GM23338 (cell line): Measurements from ENCODE around the gene CACNA1D. TPM values are rescaled to one million over a fixed set of nuclear protein-coding genes. Genes with fewer than 3 reads are reported as not detected.

Experiments
- ATAC-seq: fragments of 200-7000 bp; cut with Tn5 transposase; 3 replicates; pipeline ENCODE4 v1.9.1; 2020
- DNase-seq: peaks from one replicate; pipeline ENCODE4 v3.0.0-alpha.2; 2015; ENCODE audit warnings: low spot score
- H2AFZ ChIP-seq: fragments of 200-600 bp; sonication (generic); 2 replicates; pipeline ENCODE4 v1.8.0; 2016; ENCODE audit warnings: antibody characterized with exemption, mild to moderate bottlenecking, moderate library complexity
- H3F3A ChIP-seq: fragments of 200-600 bp; sonication (generic); replicated peaks from 2 replicates; pipeline ENCODE4 v1.8.0; 2017; ENCODE audit warnings: antibody characterized with exemption, mixed run types, low read depth
- H3K27ac ChIP-seq: fragments of 200-600 bp; sonication (generic); 2 replicates; pipeline ENCODE4 v1.6.1; 2016; ENCODE audit warnings: low read depth
- H3K27me3 ChIP-seq: fragments of 200-600 bp; sonication (generic); 2 replicates; pipeline ENCODE4 v1.8.0; 2016; ENCODE audit warnings: mild to moderate bottlenecking, mixed run types, moderate library complexity; ENCODE audit not compliant: insufficient read depth
- H3K36me3 ChIP-seq: fragments of 200-600 bp; sonication (generic); 2 replicates; pipeline ENCODE4 v1.8.0; 2016; ENCODE audit warnings: mild to moderate bottlenecking; ENCODE audit not compliant: insufficient read depth
- H3K4me1 ChIP-seq: fragments of 200-600 bp; sonication (generic); 2 replicates; pipeline ENCODE4 v1.8.0; 2016; ENCODE audit warnings: mild to moderate bottlenecking, moderate library complexity; ENCODE audit not compliant: insufficient read depth
- H3K4me2 ChIP-seq: fragments of 200-600 bp; sonication (generic); 2 replicates; pipeline ENCODE4 v1.7.1; 2017; ENCODE audit warnings: mixed run types
- H3K4me3 ChIP-seq: fragments of 200-600 bp; sonication (generic); 2 replicates; pipeline ENCODE4 v1.6.1; 2016; ENCODE audit warnings: mixed run types
- H3K79me2 ChIP-seq: fragments of 200-600 bp; sonication (generic); replicated peaks from 2 replicates; pipeline ENCODE4 v1.8.0; 2017; ENCODE audit warnings: mild to moderate bottlenecking; ENCODE audit not compliant: insufficient read depth
- H3K9me2 ChIP-seq: fragments of 200-600 bp; sonication (generic); 2 replicates; pipeline ENCODE4 v1.8.0; 2017; ENCODE audit not compliant: insufficient read depth
- H4K20me1 ChIP-seq: fragments of 200-600 bp; sonication (generic); replicated peaks from 2 replicates; pipeline ENCODE4 v1.8.0; 2017; ENCODE audit warnings: mild to moderate bottlenecking; ENCODE audit not compliant: insufficient read depth
- H3K27ac Mint-ChIP-seq: 2 replicates; pipeline ENCODE4 v1.8.0; 2020; ENCODE audit warnings: inconsistent platforms, mild to moderate bottlenecking, moderate library complexity, mixed read lengths
- H3K27me3 Mint-ChIP-seq: 3 replicates; pipeline ENCODE4 v1.8.0; 2022; ENCODE audit warnings: low read depth, mild to moderate bottlenecking, moderate library complexity, mixed read lengths, inconsistent platforms; ENCODE audit not compliant: insufficient read depth, poor library complexity
- H3K36me3 Mint-ChIP-seq: 3 replicates; pipeline ENCODE4 v1.8.0; 2021; ENCODE audit warnings: low read depth, mild to moderate bottlenecking, inconsistent platforms, moderate library complexity, mixed read lengths
- H3K4me1 Mint-ChIP-seq: 3 replicates; pipeline ENCODE4 v1.8.0; 2020; ENCODE audit warnings: mild to moderate bottlenecking, inconsistent platforms, mixed read lengths
- H3K4me3 Mint-ChIP-seq: 3 replicates; pipeline ENCODE4 v1.8.0; 2021; ENCODE audit warnings: moderate library complexity, mild to moderate bottlenecking, inconsistent platforms, mixed read lengths
- H3K9me3 Mint-ChIP-seq: 3 replicates; pipeline ENCODE4 v1.8.0; 2020; ENCODE audit warnings: moderate library complexity, mild to moderate bottlenecking, inconsistent platforms, mixed read lengths
- CREB1 ChIP-seq: fragments of 250-450 bp; sonication (Bioruptor Pico); IDR thresholded peaks from 2 replicates; pipeline ENCODE4 v1.5.0; 2020; ENCODE audit warnings: low read depth, mild to moderate bottlenecking, moderate library complexity
- EZH2 ChIP-seq: fragments of 200-600 bp; sonication (generic); IDR thresholded peaks from one replicate; pipeline ENCODE4 v1.8.0; 2017; ENCODE audit warnings: antibody characterized with exemption, mild to moderate bottlenecking, low read depth; ENCODE audit not compliant: unreplicated experiment
- EZH2phosphoT487 ChIP-seq: fragments of 200-600 bp; sonication (generic); IDR thresholded peaks from one replicate; pipeline ENCODE4 v1.8.1; 2018; ENCODE audit warnings: antibody characterized with exemption; ENCODE audit not compliant: unreplicated experiment
- JUNB ChIP-seq: IDR thresholded peaks from one replicate; pipeline ENCODE4 v1.6.1; 2016; ENCODE audit warnings: antibody characterized with exemption; ENCODE audit not compliant: unreplicated experiment
- NANOG ChIP-seq: IDR thresholded peaks from 2 replicates; pipeline ENCODE4 v1.6.1; 2016; ENCODE audit warnings: antibody characterized with exemption, borderline replicate concordance
- POLR2AphosphoS5 ChIP-seq: IDR thresholded peaks from 2 replicates; pipeline ENCODE4 v1.6.1; 2016; ENCODE audit warnings: antibody characterized with exemption, low read depth
- STAT1 ChIP-seq: IDR thresholded peaks from one replicate; pipeline ENCODE4 v1.6.1; 2016; ENCODE audit warnings: antibody characterized with exemption; ENCODE audit not compliant: unreplicated experiment
- ZNF114 ChIP-seq: fragments of 250-450 bp; sonication (Bioruptor Pico); IDR thresholded peaks from 2 replicates; pipeline ENCODE4 v1.5.0; 2020; ENCODE audit warnings: mild to moderate bottlenecking, moderate library complexity
- ZNF331 ChIP-seq: fragments of 250-450 bp; sonication (Bioruptor Pico); IDR thresholded peaks from 2 replicates; pipeline ENCODE4 v1.5.0; 2020; ENCODE audit warnings: low read depth, mild to moderate bottlenecking, moderate library complexity
- polyA plus RNA-seq: library from polyadenylated mRNA; unstranded; fragments of >200 nt; fragmentation: Nextera tagmentation; extraction: Ambion mirVana; gene quantifications from 2 replicates; pipeline ENCODE4 v1.2.1, GENCODE V29; 2016
- total RNA-seq: library from RNA; depleted of rRNA; stranded (reverse); fragments of >200 nt; shearing (Covaris generic); gene quantifications from 2 replicates; pipeline ENCODE4 v1.2.3, GENCODE V29; 2014
- TF ChIP-seq, protein P1 (sequence below): IDR thresholded peaks from one replicate; pipeline ENCODE4 v1.6.1; 2018; ENCODE audit warnings: antibody characterized with exemption; ENCODE audit not compliant: unreplicated experiment
- TF ChIP-seq, protein P2 (sequence below): fragments of 250-450 bp; sonication (Bioruptor Pico); IDR thresholded peaks from 2 replicates; pipeline ENCODE4 v1.5.0; 2020; ENCODE audit warnings: mild to moderate bottlenecking, moderate library complexity
- TF ChIP-seq, protein P3 (sequence below): IDR thresholded peaks from 2 replicates; pipeline ENCODE4 v1.6.1; 2016; ENCODE audit warnings: antibody characterized with exemption
- TF ChIP-seq, protein P4 (sequence below), 2 experiments: fragments of 200-600 bp in 1 of 2; sonication (generic) in 1 of 2; conservative IDR thresholded peaks; 2 replicates each; pipeline versions ENCODE4 v1.5.1 to v1.6.1; 2016 to 2017; ENCODE audit warnings: antibody characterized with exemption in 2 of 2, low read depth in 2 of 2, mild to moderate bottlenecking in 2 of 2, moderate library complexity in 1 of 2

The CACNA1D gene
- total and polyA plus RNA-seq, 2 experiments from 2014 or later, result 1.7 to 1.8 TPM

DNA sequence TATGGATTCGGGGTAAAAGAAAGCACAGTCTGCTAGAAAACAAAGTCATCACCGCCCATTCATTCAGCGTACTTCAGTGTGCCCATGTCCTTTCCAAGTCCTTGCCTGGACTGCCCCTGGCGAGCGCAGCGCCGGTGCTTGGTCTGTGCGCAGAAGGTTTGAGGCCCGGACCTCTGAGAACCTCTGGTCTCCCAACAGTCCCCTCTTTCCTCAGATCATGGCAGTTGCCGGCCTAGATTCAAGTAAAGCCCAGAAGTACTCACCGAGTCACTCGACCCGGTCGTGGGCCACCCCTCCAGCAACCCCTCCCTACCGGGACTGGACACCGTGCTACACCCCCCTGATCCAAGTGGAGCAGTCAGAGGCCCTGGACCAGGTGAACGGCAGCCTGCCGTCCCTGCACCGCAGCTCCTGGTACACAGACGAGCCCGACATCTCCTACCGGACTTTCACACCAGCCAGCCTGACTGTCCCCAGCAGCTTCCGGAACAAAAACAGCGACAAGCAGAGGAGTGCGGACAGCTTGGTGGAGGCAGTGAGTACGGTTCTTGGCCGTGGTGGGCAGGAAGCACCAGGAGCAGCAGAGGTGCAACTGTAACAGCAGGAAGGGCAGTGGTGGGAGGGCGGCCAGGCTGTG, 315.5 kb downstream of the CACNA1D start:
- H2AFZ ChIP-seq, result no peak overlapping the region
- no peak overlapping the region for H3K4me3 ChIP-seq
- H3K9me3 Mint-ChIP-seq, result no peaks in the 10 kb centered on the region
- no peak for ATAC-seq
- H3K27ac Mint-ChIP-seq, result no peak overlapping the region; the same call in 1 of the 2 replicates
- H3K4me2 ChIP-seq, result no peak overlapping the region
- no peak overlapping the region for H3K4me3 Mint-ChIP-seq
- no peaks in the 10 kb centered on the region for H3K36me3 Mint-ChIP-seq
- H3K9me2 ChIP-seq, result no peaks in the 10 kb centered on the region
- TF ChIP-seq EZH2, result no peak
- TF ChIP-seq STAT1, result no peak
- TF ChIP-seq, protein P1, sequence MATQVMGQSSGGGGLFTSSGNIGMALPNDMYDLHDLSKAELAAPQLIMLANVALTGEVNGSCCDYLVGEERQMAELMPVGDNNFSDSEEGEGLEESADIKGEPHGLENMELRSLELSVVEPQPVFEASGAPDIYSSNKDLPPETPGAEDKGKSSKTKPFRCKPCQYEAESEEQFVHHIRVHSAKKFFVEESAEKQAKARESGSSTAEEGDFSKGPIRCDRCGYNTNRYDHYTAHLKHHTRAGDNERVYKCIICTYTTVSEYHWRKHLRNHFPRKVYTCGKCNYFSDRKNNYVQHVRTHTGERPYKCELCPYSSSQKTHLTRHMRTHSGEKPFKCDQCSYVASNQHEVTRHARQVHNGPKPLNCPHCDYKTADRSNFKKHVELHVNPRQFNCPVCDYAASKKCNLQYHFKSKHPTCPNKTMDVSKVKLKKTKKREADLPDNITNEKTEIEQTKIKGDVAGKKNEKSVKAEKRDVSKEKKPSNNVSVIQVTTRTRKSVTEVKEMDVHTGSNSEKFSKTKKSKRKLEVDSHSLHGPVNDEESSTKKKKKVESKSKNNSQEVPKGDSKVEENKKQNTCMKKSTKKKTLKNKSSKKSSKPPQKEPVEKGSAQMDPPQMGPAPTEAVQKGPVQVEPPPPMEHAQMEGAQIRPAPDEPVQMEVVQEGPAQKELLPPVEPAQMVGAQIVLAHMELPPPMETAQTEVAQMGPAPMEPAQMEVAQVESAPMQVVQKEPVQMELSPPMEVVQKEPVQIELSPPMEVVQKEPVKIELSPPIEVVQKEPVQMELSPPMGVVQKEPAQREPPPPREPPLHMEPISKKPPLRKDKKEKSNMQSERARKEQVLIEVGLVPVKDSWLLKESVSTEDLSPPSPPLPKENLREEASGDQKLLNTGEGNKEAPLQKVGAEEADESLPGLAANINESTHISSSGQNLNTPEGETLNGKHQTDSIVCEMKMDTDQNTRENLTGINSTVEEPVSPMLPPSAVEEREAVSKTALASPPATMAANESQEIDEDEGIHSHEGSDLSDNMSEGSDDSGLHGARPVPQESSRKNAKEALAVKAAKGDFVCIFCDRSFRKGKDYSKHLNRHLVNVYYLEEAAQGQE, result no peak
- TF ChIP-seq, protein P2, sequence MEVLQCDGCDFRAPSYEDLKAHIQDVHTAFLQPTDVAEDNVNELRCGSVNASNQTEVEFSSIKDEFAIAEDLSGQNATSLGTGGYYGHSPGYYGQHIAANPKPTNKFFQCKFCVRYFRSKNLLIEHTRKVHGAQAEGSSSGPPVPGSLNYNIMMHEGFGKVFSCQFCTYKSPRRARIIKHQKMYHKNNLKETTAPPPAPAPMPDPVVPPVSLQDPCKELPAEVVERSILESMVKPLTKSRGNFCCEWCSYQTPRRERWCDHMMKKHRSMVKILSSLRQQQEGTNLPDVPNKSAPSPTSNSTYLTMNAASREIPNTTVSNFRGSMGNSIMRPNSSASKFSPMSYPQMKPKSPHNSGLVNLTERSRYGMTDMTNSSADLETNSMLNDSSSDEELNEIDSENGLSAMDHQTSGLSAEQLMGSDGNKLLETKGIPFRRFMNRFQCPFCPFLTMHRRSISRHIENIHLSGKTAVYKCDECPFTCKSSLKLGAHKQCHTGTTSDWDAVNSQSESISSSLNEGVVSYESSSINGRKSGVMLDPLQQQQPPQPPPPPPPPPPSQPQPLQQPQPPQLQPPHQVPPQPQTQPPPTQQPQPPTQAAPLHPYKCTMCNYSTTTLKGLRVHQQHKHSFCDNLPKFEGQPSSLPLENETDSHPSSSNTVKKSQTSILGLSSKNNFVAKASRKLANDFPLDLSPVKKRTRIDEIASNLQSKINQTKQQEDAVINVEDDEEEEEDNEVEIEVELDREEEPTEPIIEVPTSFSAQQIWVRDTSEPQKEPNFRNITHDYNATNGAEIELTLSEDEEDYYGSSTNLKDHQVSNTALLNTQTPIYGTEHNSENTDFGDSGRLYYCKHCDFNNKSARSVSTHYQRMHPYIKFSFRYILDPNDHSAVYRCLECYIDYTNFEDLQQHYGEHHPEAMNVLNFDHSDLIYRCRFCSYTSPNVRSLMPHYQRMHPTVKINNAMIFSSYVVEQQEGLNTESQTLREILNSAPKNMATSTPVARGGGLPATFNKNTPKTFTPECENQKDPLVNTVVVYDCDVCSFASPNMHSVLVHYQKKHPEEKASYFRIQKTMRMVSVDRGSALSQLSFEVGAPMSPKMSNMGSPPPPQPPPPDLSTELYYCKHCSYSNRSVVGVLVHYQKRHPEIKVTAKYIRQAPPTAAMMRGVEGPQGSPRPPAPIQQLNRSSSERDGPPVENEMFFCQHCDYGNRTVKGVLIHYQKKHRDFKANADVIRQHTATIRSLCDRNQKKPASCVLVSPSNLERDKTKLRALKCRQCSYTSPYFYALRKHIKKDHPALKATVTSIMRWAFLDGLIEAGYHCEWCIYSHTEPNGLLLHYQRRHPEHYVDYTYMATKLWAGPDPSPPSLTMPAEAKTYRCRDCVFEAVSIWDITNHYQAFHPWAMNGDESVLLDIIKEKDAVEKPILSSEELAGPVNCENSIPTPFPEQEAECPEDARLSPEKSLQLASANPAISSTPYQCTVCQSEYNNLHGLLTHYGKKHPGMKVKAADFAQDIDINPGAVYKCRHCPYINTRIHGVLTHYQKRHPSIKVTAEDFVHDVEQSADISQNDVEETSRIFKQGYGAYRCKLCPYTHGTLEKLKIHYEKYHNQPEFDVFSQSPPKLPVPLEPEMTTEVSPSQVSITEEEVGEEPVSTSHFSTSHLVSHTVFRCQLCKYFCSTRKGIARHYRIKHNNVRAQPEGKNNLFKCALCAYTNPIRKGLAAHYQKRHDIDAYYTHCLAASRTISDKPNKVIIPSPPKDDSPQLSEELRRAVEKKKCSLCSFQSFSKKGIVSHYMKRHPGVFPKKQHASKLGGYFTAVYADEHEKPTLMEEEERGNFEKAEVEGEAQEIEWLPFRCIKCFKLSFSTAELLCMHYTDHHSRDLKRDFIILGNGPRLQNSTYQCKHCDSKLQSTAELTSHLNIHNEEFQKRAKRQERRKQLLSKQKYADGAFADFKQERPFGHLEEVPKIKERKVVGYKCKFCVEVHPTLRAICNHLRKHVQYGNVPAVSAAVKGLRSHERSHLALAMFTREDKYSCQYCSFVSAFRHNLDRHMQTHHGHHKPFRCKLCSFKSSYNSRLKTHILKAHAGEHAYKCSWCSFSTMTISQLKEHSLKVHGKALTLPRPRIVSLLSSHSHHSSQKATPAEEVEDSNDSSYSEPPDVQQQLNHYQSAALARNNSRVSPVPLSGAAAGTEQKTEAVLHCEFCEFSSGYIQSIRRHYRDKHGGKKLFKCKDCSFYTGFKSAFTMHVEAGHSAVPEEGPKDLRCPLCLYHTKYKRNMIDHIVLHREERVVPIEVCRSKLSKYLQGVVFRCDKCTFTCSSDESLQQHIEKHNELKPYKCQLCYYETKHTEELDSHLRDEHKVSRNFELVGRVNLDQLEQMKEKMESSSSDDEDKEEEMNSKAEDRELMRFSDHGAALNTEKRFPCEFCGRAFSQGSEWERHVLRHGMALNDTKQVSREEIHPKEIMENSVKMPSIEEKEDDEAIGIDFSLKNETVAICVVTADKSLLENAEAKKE, result no peak
- no peak for TF ChIP-seq CREB1
- TF ChIP-seq NANOG, result no peak
- TF ChIP-seq ZNF114 (CRISPR knock-in tag), result no peak
- no peak for TF ChIP-seq EZH2phosphoT487
- TF ChIP-seq JUNB, result no peak
- TF ChIP-seq ZNF331 (CRISPR knock-in tag), result no peak
- TF ChIP-seq, protein P3, sequence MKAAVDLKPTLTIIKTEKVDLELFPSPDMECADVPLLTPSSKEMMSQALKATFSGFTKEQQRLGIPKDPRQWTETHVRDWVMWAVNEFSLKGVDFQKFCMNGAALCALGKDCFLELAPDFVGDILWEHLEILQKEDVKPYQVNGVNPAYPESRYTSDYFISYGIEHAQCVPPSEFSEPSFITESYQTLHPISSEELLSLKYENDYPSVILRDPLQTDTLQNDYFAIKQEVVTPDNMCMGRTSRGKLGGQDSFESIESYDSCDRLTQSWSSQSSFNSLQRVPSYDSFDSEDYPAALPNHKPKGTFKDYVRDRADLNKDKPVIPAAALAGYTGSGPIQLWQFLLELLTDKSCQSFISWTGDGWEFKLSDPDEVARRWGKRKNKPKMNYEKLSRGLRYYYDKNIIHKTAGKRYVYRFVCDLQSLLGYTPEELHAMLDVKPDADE, result no peak
- no peak for TF ChIP-seq POLR2AphosphoS5
- TF ChIP-seq, protein P4, sequence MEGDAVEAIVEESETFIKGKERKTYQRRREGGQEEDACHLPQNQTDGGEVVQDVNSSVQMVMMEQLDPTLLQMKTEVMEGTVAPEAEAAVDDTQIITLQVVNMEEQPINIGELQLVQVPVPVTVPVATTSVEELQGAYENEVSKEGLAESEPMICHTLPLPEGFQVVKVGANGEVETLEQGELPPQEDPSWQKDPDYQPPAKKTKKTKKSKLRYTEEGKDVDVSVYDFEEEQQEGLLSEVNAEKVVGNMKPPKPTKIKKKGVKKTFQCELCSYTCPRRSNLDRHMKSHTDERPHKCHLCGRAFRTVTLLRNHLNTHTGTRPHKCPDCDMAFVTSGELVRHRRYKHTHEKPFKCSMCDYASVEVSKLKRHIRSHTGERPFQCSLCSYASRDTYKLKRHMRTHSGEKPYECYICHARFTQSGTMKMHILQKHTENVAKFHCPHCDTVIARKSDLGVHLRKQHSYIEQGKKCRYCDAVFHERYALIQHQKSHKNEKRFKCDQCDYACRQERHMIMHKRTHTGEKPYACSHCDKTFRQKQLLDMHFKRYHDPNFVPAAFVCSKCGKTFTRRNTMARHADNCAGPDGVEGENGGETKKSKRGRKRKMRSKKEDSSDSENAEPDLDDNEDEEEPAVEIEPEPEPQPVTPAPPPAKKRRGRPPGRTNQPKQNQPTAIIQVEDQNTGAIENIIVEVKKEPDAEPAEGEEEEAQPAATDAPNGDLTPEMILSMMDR (conservative IDR thresholded peaks at IDR 0.05; ENCODE audit: low read depth in 2 of 2), result no peak
- DNase-seq, result no peak
- peaks cover 4% of the 10 kb centered on the region for H3K27me3 Mint-ChIP-seq
- no peaks in the 10 kb centered on the region for H3K36me3 ChIP-seq
- no peaks in the 10 kb centered on the region for H4K20me1 ChIP-seq
- no peaks in the 10 kb centered on the region for H3F3A ChIP-seq
- no peaks in the 10 kb centered on the region for H3K4me1 ChIP-seq
- H3K27me3 ChIP-seq, result no peaks in the 10 kb centered on the region
- no peaks in the 10 kb centered on the region for H3K79me2 ChIP-seq
- H3K27ac ChIP-seq, result no peak overlapping the region
- peaks cover 4% of the 10 kb centered on the region; the same call in 2 of the 3 replicates for H3K4me1 Mint-ChIP-seq
